A375 (cell line): ENCODE data around the gene CHCHD5. TPM values are rescaled to one million over a fixed set of nuclear protein-coding genes. Genes with fewer than 3 reads are reported as not detected.

Experiments used
- small RNA-seq: library from RNA; depleted of rRNA; stranded (forward); fragments of <200 nt; gene quantifications from one replicate; pipeline ENCODE3, GENCODE V24; 2014
- total RNA-seq: library from RNA; depleted of rRNA; stranded (reverse); fragments of >200 nt; shearing (Covaris generic); gene quantifications from 2 replicates; pipeline ENCODE4 v1.2.3, GENCODE V29; 2014; rRNA removed

CHCHD5 gene, protein sequence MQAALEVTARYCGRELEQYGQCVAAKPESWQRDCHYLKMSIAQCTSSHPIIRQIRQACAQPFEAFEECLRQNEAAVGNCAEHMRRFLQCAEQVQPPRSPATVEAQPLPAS
- total RNA-seq: 20.5 and 28.5 TPM in 2 replicates

DNA sequence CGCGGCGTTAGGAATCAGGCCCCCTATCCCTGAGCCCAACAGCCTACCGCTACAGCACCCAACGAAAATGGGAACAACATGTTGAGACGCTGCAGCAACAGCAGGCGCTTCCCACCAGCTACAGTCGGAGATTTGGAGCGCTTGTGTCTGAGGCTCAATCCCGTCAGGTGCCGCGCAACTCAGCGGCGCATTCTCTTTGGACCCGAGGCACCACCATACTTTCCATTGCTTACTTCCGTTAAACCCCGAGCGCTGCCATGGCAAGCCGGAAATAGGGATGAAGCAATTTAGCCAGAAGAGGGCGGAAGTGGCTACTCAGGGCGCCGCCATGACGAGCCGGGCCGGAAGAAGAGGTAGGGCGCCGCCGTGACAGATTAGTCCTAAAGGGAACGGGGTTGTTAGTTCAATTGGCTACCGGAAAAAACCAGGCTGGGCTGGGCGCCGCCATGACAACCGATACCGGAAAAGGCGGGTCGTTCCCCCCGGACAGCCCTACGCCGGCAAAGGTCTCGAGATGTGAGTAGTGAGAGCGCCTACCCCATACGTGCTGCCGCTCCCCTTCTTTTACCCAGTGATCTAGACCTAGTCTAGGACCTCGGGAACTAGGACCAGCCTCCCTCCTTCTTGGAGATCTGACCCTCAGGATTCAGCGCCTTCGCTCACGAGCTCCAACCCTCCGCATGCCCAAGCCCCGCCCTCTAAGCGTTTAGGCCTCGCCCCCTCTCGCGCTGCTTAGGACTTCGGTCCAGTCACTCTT is at the start of gene CHCHD5:
Gene CHCHD5 (plus strand): TSS at position 476 of the 757 bp plus-strand sequence. CDS start 39 bp downstream, at position 515.

DNA sequence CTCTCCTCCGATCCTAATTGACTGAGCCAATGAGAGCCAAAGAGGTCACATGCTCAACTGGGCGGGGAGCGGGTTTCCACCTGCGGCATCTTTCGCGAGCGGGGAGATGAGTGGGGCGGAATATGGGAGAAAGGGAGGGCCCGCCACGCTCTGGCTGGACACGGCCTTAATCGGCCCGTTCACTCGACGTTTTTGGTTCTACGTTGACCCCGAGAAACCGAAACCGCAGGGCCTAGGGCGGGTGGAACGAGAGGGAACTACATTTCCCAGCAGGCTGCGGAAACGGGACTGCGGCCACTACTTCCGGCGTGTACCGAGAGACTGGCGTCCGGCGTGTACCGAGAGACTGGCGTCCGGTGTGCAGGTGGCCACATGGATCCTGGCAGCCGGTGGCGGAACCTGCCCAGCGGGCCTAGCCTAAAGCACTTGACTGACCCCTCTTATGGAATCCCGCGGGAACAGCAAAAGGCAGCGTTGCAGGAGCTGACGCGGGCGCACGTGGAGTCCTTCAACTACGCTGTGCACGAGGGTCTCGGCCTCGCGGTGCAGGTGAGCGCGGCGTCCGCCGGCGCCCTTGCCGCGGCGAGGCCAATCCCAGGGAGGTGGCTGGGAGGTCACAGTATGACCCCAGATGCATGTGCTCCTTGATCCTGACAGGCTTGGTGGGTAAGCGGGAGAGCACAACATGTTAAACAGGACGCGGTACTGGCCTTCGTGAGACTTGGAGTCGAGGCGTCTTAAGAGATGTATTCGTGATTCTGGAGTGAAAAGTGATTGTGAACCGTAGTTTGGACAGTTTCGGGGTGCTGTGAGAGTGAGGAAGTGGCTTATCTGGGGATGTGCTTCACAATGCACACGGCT is 42.1 kb upstream of the CHCHD5 start, which contains the start of gene POLR1B:
Gene POLR1B (plus strand): TSS at position 343 of the 861 bp plus-strand sequence. CDS start 30 bp downstream, at position 373.

Small RNA genes lying within 50 kb of the gene (small RNA-seq; reads per million reads assigned to genes)
- gene RF00019: not detected

Other genes with a start within 250 kb of the CHCHD5 start
- 5.0 and 6.9 TPM in 2 replicates for gene RGPD8, start 151.0 kb upstream of the CHCHD5 start, total RNA-seq
- 23.3 and 30.4 TPM in 2 replicates for gene TTL, start 102.5 kb upstream of the CHCHD5 start, total RNA-seq
- 30.1 and 34.1 TPM in 2 replicates for gene POLR1B, start 42.1 kb upstream of the CHCHD5 start, total RNA-seq
- gene SLC20A1, start 61.3 kb downstream of the CHCHD5 start, total RNA-seq: 209 and 237 TPM in 2 replicates
- not detected in 2 replicates for gene NT5DC4, start 136.4 kb downstream of the CHCHD5 start, total RNA-seq
- 14.0 and 17.8 TPM in 2 replicates for gene CKAP2L, start 180.0 kb downstream of the CHCHD5 start, total RNA-seq
- 4.2 and 8.8 TPM in 2 replicates for gene IL1A, start 199.9 kb downstream of the CHCHD5 start, total RNA-seq